ENCODE data around the gene KRTAP9-4. TPM values are rescaled to one million over a fixed set of nuclear protein-coding genes. Genes with fewer than 3 reads are reported as not detected.
"Not testable (repeated sequence)": the region's sequence is repeated elsewhere in the genome, so short reads cannot be mapped to it uniquely, and the experiment has no call there.

KRTAP9-4 gene, protein sequence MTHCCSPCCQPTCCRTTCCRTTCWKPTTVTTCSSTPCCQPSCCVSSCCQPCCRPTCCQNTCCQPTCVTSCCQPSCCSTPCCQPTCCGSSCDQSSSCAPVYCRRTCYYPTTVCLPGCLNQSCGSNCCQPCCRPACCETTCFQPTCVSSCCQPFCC
- polyA plus RNA-seq (ENCODE audit: insufficient read length in 4 of 4) = not detected

- not testable (repeated sequence) for DNase-seq (ENCODE audit: low read depth in 4 of 4, low spot score in 3 of 4)
Measured at GRCh38 chr17:41249637-41250240, at the start of gene KRTAP9-4. TSS of gene KRTAP9-4 (plus strand) at chr17:41249687. CDS start at chr17:41249721, 34 bp downstream.

- DNase-seq (ENCODE audit: low read depth in 4 of 4, low spot score in 3 of 4) = no peak
Measured at GRCh38 chr17:41211845-41212466, 37.5 kb upstream of the KRTAP9-4 start.

- DNase-seq (ENCODE audit: low read depth in 4 of 4, low spot score in 3 of 4) = no peak
Measured at GRCh38 chr17:41212524-41213169, 36.8 kb upstream of the KRTAP9-4 start.

DNA sequence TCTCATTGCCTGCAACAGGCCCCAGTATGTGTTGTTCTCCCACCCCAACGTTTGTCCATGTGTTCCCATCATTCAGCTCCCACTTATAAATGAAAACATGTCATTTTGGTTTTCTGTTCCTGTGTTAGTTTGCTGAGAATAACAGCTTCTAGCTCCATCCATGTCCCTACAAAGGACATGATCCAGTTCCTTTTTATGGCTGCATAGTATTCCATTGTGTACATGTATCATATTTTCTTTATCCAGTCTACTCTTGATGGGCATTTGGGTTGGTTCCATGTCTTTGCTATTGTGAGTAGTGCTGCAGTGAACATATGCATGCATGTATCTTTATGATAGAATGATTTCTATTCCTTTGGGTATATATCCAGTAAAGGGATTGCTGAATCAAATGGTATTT is 33.8 kb upstream of the KRTAP9-4 start:
- DNase-seq (ENCODE audit: low read depth in 4 of 4, low spot score in 3 of 4) = no peak

DNA sequence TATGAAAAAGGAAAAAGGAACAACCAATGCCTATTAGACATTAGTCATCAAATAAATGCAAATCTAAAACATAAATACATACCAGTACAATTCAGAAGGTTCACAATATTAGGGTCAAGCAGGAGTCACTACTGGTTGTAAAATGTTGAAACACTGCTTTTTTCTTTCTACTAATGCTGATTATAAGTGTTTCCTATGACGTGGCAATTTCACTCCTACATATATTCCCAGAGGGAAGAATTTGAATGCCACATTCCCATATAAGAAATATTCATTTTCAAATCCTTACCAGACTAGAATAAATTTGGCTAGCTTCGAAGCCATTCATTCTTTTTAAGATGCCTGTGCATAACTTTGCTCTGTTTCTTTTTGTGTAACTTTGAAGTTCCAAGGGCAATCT is 25.7 kb upstream of the KRTAP9-4 start:
- DNase-seq (ENCODE audit: low read depth in 4 of 4, low spot score in 3 of 4) = no peak

DNA sequence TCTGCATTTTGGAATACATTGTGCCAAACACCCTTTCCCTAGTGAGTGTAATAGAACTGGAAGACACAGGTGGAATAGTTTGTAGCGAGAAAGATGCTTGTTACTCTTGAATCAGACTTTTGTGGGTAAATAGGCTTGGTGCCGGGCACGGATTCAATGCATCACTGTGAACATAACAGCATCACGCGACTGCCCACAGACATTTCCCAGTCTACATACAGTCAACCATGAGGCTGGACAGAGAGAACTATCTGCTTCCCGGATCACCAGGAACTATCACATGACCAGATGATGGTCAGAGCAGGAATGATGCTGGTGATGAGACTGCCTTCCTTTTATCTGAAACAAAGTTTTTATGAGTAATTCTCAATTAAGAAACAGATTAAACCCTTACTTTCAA is 23.4 kb upstream of the KRTAP9-4 start:
- DNase-seq (ENCODE audit: low read depth in 4 of 4, low spot score in 3 of 4) = no peak

GRCh38 chr17:41226598-41227095 is 22.8 kb upstream of the KRTAP9-4 start, which contains the start of gene KRTAP9-2:
TSS of gene KRTAP9-2 (plus strand) at chr17:41226648. CDS start at chr17:41226655, 7 bp downstream.
- DNase-seq (ENCODE audit: low read depth in 4 of 4, low spot score in 3 of 4) = not testable (repeated sequence)

- no peak for DNase-seq (ENCODE audit: low read depth in 4 of 4, low spot score in 3 of 4)
Measured at GRCh38 chr17:41230094-41230493, 19.4 kb upstream of the KRTAP9-4 start.

DNA sequence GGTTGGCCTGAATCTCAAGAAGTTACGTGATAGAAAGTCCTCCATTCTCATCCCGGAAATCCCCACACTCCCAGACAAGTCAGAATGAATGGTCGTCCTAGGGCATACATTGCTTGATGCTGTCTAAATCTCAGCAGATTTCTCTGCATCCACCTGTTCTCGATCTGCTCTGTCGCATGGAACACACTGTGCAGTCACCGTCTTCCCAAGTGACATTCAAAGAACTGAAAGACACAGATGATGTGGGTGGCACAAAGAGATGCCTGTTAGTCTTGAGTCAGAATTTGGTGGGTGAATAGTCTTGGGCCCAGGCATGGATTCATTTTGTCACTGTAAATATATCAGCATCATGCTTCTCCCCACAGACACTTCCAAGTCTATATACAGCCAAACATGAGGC is 17.8 kb upstream of the KRTAP9-4 start:
- DNase-seq (ENCODE audit: low read depth in 4 of 4, low spot score in 3 of 4) = no peak

DNA sequence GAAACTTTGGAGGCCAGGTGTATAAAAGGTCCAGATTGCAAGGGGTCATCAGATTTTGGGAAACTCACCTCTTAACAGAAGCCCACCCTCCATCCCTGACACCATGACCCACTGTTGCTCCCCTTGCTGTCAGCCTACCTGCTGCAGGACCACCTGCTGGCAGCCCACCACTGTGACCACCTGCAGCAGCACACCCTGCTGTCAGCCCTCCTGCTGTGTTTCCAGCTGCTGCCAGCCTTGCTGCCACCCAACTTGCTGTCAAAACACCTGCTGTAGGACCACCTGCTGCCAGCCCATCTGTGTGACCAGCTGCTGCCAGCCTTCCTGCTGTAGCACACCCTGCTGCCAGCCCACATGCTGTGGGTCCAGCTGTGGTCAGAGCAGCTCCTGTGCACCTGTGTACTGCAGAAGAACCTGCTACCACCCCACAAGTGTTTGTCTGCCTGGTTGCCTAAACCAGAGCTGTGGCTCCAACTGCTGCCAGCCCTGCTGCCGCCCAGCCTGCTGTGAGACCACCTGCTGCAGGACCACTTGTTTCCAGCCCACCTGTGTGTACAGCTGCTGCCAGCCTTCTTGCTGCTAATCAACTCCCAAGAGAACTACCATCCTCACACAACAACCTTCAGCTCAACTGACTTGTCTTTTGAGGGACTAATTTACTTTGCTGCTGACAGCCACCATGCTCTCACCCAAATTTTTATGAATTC is 16.9 kb upstream of the KRTAP9-4 start, which contains the start of gene KRTAP9-3:
TSS of gene KRTAP9-3 (plus strand) at position 51 of the 707 bp plus-strand sequence. CDS start at position 104, 53 bp downstream.
- DNase-seq (ENCODE audit: low read depth in 4 of 4, low spot score in 3 of 4) = not testable (repeated sequence)

DNA sequence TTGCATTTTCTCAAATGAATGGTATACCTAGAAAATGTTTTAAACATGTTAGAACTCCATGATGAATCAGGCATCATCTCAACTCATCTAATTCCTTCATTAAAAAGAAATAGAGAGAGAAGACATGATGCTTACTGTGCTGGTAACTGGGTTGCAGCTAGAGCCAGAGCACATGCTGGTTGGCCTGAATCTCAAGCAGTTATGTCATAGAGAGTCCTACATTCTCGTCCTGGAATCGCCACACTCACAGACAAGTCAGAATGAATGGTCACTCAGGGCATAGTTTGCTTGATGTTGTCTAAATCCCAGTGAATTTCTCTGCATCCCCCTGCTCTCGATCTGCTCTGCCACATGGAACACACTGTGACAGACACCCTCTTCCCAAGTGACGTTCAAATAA is 12.4 kb upstream of the KRTAP9-4 start:
- not testable (repeated sequence) for DNase-seq (ENCODE audit: low read depth in 4 of 4, low spot score in 3 of 4)

GRCh38 chr17:41237949-41238437 is 11.5 kb upstream of the KRTAP9-4 start, which contains the start of gene KRTAP9-8:
TSS of gene KRTAP9-8 (plus strand) at chr17:41237999. CDS start at chr17:41238052, 53 bp downstream.
- DNase-seq (ENCODE audit: low read depth in 4 of 4, low spot score in 3 of 4) = not testable (repeated sequence)

- DNase-seq (ENCODE audit: low read depth in 4 of 4, low spot score in 3 of 4) = not testable (repeated sequence)
Measured at GRCh38 chr17:41246995-41247787, 2.3 kb upstream of the KRTAP9-4 start.

DNA sequence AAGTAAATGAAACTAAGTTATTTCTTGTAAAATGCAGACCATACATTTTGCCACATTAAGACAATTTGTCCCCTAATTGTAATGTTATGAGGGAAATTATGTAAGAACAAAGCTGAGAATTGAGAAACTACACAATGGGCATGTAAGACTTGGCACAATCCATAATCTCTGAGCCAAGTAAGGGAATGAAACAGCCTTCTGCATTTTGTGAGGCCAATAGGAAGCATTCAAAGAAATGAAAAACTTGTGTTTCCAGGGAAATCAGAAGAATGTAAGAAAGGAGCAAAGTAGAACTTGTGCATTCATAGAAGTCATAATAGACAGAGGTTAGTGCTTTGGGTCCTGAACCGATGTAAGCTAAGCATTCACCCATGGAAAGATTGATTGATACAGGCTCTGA is 1.8 kb downstream of the KRTAP9-4 start:
- DNase-seq (ENCODE audit: low read depth in 4 of 4, low spot score in 3 of 4) = no peak

GRCh38 chr17:41254861-41255260 is 5.4 kb downstream of the KRTAP9-4 start:
- DNase-seq (ENCODE audit: low read depth in 4 of 4, low spot score in 3 of 4) = no peak

- DNase-seq (ENCODE audit: low read depth in 4 of 4, low spot score in 3 of 4) = not testable (repeated sequence)
Measured at GRCh38 chr17:41255381-41256290, 6.1 kb downstream of the KRTAP9-4 start, which contains the start of gene KRTAP9-9. TSS of gene KRTAP9-9 (plus strand) at chr17:41255384.

DNA sequence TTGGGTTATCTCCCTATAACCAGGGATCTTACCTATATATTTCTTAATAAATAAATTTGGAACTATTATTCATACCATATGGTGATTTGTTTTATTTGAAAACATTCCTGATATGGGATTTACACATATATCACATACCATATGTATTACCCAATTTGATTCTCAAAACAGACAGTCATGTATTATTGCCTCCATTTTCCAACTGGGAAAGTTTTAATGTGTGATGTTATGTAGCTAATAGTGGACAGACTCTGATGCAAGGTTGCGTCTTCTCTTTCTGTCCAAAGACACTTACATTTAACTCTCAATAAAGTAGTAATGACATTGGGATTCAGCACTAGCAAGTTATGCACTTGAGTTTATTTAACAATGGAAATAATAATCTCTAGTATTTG is 6.8 kb downstream of the KRTAP9-4 start:
- no peak for DNase-seq (ENCODE audit: low read depth in 4 of 4, low spot score in 3 of 4)

DNA sequence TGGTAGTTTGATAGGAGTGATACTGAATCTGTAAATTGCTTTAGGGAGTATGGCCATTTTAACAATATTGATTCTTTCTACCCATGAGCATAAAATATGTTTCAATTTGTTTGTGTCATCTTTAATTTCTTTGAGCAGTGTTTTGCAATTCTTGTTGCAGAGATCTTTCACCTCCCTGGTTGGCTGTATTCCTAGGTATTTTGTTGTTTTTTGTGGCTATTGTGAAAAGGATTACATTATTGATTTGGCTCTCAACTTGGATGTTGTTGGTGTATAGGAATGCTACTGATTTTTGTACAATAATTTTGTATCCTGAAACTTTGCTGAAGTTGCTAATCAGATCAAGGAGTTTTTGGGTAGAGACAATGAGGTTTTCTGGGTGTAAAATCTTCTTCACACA is 8.9 kb downstream of the KRTAP9-4 start:
- DNase-seq (ENCODE audit: low read depth in 4 of 4, low spot score in 3 of 4) = no peak

All from left renal pelvis (tissue), 4 donors.